Measurements from ENCODE around the gene TTLL6.

The TTLL6 gene

DNA sequence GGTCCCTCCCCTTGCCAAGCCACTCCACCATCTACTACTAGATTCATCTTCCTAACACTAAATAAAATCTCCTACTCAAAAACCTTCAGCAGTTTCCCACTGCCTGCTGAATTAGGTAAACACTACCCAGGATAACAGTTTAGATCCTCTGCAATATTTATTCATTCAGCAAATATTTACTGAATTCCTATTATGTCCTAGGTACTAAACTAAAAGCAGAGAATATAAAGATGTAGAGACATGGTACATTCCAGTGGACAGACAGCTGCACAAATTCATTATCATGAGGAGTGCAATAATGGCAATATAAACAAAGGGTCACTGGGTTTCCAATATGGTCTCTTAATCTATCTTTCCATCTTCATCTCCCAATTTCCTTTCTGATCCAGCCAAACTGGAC is 57.7 kb downstream of the TTLL6 start:
- DNase-seq (ENCODE audit: low read depth): no peak
- TF ChIP-seq, protein P1, sequence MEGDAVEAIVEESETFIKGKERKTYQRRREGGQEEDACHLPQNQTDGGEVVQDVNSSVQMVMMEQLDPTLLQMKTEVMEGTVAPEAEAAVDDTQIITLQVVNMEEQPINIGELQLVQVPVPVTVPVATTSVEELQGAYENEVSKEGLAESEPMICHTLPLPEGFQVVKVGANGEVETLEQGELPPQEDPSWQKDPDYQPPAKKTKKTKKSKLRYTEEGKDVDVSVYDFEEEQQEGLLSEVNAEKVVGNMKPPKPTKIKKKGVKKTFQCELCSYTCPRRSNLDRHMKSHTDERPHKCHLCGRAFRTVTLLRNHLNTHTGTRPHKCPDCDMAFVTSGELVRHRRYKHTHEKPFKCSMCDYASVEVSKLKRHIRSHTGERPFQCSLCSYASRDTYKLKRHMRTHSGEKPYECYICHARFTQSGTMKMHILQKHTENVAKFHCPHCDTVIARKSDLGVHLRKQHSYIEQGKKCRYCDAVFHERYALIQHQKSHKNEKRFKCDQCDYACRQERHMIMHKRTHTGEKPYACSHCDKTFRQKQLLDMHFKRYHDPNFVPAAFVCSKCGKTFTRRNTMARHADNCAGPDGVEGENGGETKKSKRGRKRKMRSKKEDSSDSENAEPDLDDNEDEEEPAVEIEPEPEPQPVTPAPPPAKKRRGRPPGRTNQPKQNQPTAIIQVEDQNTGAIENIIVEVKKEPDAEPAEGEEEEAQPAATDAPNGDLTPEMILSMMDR (IDR thresholded peaks at IDR 0.05; ENCODE audit: low read length, missing control alignments): no peak
- H3K4me3 ChIP-seq (replicated peaks; ENCODE audit: low read depth, low read length): no peak overlapping the region

DNA sequence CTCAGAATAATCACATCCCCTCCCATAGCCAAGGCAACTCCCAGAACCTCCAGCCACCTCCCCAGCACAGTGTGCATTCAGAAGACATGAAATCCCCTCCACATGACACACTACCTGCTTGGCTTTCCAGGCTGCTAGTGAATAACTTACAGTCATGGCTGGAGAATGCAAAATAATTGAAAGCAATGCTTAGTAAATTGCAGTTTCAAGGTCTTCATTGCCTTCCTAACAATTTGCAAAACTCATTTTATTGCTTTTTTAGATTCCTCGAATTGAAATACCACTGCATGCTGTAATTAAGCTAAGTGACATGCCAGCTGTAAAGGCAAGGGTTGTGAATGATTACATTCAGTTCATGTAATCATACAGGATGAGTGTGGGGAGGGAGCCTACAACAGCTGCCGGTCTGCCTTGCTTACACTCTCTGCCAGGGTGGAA is 59.5 kb downstream of the TTLL6 start:
- DNase-seq (ENCODE audit: low read depth): no peak
- H3K4me3 ChIP-seq (replicated peaks; ENCODE audit: low read depth, low read length): no peak overlapping the region
- TF ChIP-seq, protein P1 (IDR thresholded peaks at IDR 0.05; ENCODE audit: low read length, missing control alignments): no peak

DNA sequence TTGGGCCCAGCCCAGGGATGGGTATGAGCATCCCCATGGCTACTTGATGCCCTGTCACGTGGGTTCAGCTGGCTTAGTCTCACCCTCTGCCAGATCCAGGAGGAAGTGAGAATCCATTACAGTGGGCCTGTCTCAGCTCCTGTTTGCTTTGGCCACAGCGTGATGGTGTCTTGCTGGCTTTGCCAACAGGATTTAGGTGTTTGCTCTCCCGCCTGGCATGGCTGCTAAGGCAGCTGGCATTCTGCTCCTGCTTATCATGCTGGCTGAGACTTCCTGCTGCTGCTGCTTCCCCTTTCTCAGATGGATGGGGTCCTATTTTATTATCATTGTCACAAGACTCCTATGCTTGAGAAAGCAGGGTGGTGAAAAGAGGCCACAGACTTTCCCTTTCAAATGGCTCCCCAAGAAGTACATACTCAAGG is 60.2 kb downstream of the TTLL6 start:
- TF ChIP-seq, protein P1 (IDR thresholded peaks at IDR 0.05; ENCODE audit: low read length, missing control alignments): no peak
- DNase-seq (ENCODE audit: low read depth): no peak
- no peak overlapping the region for H3K4me3 ChIP-seq (replicated peaks; ENCODE audit: low read depth, low read length)

GRCh38 chr17:48755356-48755755 is 61.7 kb downstream of the TTLL6 start:
- no peak for DNase-seq (ENCODE audit: low read depth)
- TF ChIP-seq, protein P1 (IDR thresholded peaks at IDR 0.05; ENCODE audit: low read length, missing control alignments): no peak
- no peak overlapping the region for H3K4me3 ChIP-seq (replicated peaks; ENCODE audit: low read depth, low read length)

DNA sequence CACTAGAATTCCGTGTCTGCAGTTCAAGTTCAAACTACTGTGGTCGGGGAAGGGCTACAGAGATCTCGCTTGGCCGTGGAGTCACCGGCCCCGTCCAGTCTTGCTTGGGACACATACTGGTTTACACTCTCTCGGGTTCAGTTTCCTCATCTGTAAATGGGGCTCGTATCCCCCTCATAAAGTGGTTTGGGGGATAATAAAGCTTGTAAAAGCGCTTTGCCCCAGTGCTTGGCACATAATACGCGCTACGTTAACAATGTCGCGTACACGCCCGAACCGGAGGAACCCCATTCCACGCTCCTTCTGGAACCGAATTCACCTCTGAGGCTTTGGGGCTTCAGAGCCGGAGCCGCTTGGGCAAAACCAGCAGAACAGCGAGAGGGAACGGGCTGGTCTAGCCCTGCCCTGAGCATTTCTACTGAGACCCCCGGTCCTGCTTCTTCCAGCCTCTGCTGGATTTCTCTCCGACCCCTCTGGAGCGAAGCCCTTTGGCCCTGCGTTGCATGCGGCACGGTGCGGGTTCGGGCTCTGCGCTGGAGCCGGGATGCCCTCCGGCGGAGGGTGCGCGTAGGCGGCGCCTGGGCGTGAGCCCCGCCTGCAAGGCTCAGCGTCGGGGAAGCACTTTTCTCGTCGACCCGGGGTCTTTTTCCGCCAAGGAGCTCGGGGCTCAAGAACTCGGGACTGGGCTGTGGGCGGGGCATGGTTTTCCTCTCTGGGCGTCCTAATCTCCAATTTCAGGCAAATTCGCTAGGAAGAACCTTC is 62.3 kb downstream of the TTLL6 start:
- TF ChIP-seq, protein P1 (IDR thresholded peaks at IDR 0.05; ENCODE audit: low read length, missing control alignments): no peak
- no peak for DNase-seq (ENCODE audit: low read depth)
- H3K4me3 ChIP-seq (replicated peaks; ENCODE audit: low read depth, low read length): no peak overlapping the region

DNA sequence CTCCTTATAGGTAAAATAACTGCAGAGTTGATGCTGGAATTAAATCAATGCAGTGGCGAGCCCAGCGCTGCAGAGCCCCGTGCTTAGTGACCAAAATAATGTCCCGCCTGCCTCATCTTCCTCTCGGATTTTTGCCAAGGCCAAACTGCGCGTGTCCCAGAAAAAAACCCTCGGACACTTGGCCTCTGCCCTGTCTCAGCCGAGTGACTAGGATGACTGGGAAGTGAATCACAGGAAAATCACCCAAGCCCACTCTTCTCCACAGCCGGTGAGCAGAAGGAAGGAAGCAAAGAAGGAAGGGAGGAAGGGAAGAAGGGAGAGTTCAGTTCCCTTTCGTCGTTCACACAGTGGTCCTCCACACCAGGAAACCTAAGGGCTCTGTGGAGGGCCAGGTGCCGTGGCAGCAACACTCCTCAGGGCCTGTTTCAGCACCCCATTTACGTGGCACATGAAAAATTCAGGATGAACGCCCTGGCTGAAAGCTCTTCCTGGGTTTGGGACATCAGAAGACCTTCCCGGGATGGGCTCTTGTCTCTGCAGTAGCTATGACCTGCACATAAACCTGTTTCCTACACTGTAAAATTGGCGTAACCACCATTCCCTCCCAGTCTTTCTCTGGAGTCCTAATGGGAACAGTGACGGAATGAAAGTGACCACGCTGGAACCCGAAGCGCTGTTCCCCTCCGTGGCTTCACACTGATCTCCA is 63.1 kb downstream of the TTLL6 start:
- TF ChIP-seq, protein P1 (IDR thresholded peaks at IDR 0.05; ENCODE audit: low read length, missing control alignments): no peak
- no peak for DNase-seq (ENCODE audit: low read depth)
- H3K4me3 ChIP-seq (replicated peaks; ENCODE audit: low read depth, low read length): no peak overlapping the region
